Left lobe of liver (tissue), 2 donors: ENCODE measurements around the gene MAGI2. TPM values are rescaled to one million over a fixed set of nuclear protein-coding genes. Genes with fewer than 3 reads are reported as not detected.
A peak's percentile ranks its signal among the peaks of the same experiment; 100 is the strongest.
"Not testable (repeated sequence)": the region's sequence is repeated elsewhere in the genome, so short reads cannot be mapped to it uniquely, and the experiment has no call there.

ENCODE experiments used
- ATAC-seq: fragments of 200-7000 bp; cut with Tn5 transposase; one replicate; pipeline ENCODE4 v1.9.1; 2020; ENCODE audit warnings: mild to moderate bottlenecking, moderate library complexity
- DNase-seq: peaks from one replicate; pipeline ENCODE4 v3.0.0-alpha.2; 2020; ENCODE audit warnings: low spot score
- total RNA-seq: library from RNA; stranded (reverse); gene quantifications from one replicate; pipeline ENCODE4 v1.2.1, GENCODE V29; 2021
- donor health status: DM: no; HTN: no; CAD: no; lungs with moderate emphysema.
- donor health status: DM: no; HTN: yes; CAD: no.

MAGI2 gene
- total RNA-seq, 1 donor from 2014 or later = 2.9 TPM

GRCh38 chr7:78023191-78023590 lies 1430.3 kb downstream of the MAGI2 start:
- no peak for ATAC-seq

GRCh38 chr7:78022165-78022564 lies 1431.3 kb downstream of the MAGI2 start:
- DNase-seq (no peak), ATAC-seq (no peak)

More at GRCh38 chr7:78023191-78023590, 1430.3 kb downstream of the MAGI2 start:
- DNase-seq = no peak

GRCh38 chr7:78020874-78021249 lies 1432.6 kb downstream of the MAGI2 start:
- ATAC-seq (no peak), DNase-seq (no peak)

- ATAC-seq (peak; percentile 78), DNase-seq (peak; percentile 65)
These were observed 1433.2 kb downstream of the MAGI2 start for GRCh38 chr7:78020136-78020873.

- DNase-seq (peak; percentile 94), ATAC-seq (peak; percentile 94)
These were observed 1433.9 kb downstream of the MAGI2 start for GRCh38 chr7:78019447-78020135.

- no peak for ATAC-seq
- DNase-seq = no peak
These were observed 1434.6 kb downstream of the MAGI2 start for GRCh38 chr7:78018641-78019446.

GRCh38 chr7:78017591-78018100 lies 1435.8 kb downstream of the MAGI2 start:
- ATAC-seq (no peak), DNase-seq (no peak)

- DNase-seq (no peak), ATAC-seq (no peak)
These were observed 1437.8 kb downstream of the MAGI2 start for GRCh38 chr7:78015574-78016260.

GRCh38 chr7:78014401-78014800 lies 1439.1 kb downstream of the MAGI2 start:
- DNase-seq (no peak), ATAC-seq (no peak)

- ATAC-seq (no peak), DNase-seq (no peak)
These were observed 1440.1 kb downstream of the MAGI2 start for GRCh38 chr7:78013386-78013785.

GRCh38 chr7:78011642-78012041 lies 1441.8 kb downstream of the MAGI2 start:
- ATAC-seq (no peak), DNase-seq (no peak)

- DNase-seq = no peak
- no peak for ATAC-seq
These were observed 1446.2 kb downstream of the MAGI2 start for GRCh38 chr7:78007231-78007630.

GRCh38 chr7:78006063-78006755 lies 1447.3 kb downstream of the MAGI2 start:
- DNase-seq (no peak), ATAC-seq (no peak)

- DNase-seq (no peak), ATAC-seq (no peak)
These were observed 1450.8 kb downstream of the MAGI2 start for GRCh38 chr7:78002715-78003114.

- no peak for ATAC-seq
- DNase-seq = no peak
These were observed 1451.4 kb downstream of the MAGI2 start for GRCh38 chr7:78002021-78002420.

GRCh38 chr7:77999168-77999567 lies 1454.3 kb downstream of the MAGI2 start:
- DNase-seq, ATAC-seq: not testable (repeated sequence)

GRCh38 chr7:77995717-77996116 lies 1457.8 kb downstream of the MAGI2 start:
- no peak for DNase-seq
- ATAC-seq = no peak

- DNase-seq (no peak), ATAC-seq (no peak)
These were observed 1459.6 kb downstream of the MAGI2 start for GRCh38 chr7:77993838-77994237.

GRCh38 chr7:77991656-77992055 lies 1461.8 kb downstream of the MAGI2 start:
- ATAC-seq = no peak
- DNase-seq = no peak

- no peak for ATAC-seq
- DNase-seq = no peak
These were observed 1463.4 kb downstream of the MAGI2 start for GRCh38 chr7:77989981-77990566.
